HepG2 (cell line): ENCODE data around the gene COPS9. TPM values are rescaled to one million over a fixed set of nuclear protein-coding genes. Genes with fewer than 3 reads are reported as not detected.

Experiments
- ATAC-seq: fragments of 200-7000 bp; cut with Tn5 transposase; 3 replicates; pipeline ENCODE4 v1.9.1; 2020; ENCODE audit warnings: mild to moderate bottlenecking, moderate library complexity
- BruUV-seq: library from RNA; stranded (reverse); fragments of 400-500 nt; replicated peaks from 2 replicates; lab custom pipeline; 2021; lab: Mats Ljungman, UMichigan
- CTCF ChIA-PET: fragments of 300-600 bp; formaldehyde crosslinking; extraction: SDS; loops from one replicate; lab custom pipeline; 2021; ENCODE audit warnings: low total read pairs, inconsistent platforms, low intra/inter-chr PET ratio; lab: Yijun Ruan, JAX
- POLR2A ChIA-PET: fragments of 350-600 bp; sonication (Branson Sonifier 250); formaldehyde crosslinking; loops from one replicate; lab custom pipeline; 2020; ENCODE audit warnings: antibody characterized with exemption, inconsistent platforms; lab: Yijun Ruan, JAX
- DNase-seq: peaks from one replicate; pipeline ENCODE4 v3.0.0-alpha.2; 2015; ENCODE audit warnings: low spot score
- FAIRE-seq: peaks from 3 replicates; lab custom pipeline; 2011; peaks lifted over from hg19 to GRCh38; lab: Jason Lieb, UNC
- H2AFZ ChIP-seq: one replicate; pipeline ENCODE4 v1.6.1; 2011; ENCODE audit warnings: low read length, inconsistent platforms
- H3K27ac ChIP-seq: fragments of 300-600 bp; 3 replicates; pipeline ENCODE4 v1.8.0; 2011; ENCODE audit warnings: mixed run types, mild to moderate bottlenecking, mixed read lengths, low read length, inconsistent platforms; ENCODE audit not compliant: insufficient read depth; ENCODE audit errors: extremely low read length
- H3K27me3 ChIP-seq, 2 experiments: fragments of 200-600 bp in 1 of 2; 2 replicates in 1 of 2; 3 replicates in 1 of 2; pipeline versions ENCODE4 v1.6.0 to v1.8.0; 2011; ENCODE audit warnings: low read length in 2 of 2, mild to moderate bottlenecking in 2 of 2, moderate library complexity in 2 of 2, inconsistent platforms in 1 of 2; ENCODE audit not compliant: insufficient read depth in 2 of 2, control insufficient read depth in 1 of 2
- H3K36me3 ChIP-seq, 2 experiments: fragments of 200-600 bp in 1 of 2; replicated peaks in 1 of 2; 2 replicates in 1 of 2; 3 replicates in 1 of 2; pipeline versions ENCODE4 v1.5.1 to v1.8.0; 2011; ENCODE audit warnings: low read length in 2 of 2, inconsistent platforms in 1 of 2; ENCODE audit not compliant: insufficient read depth in 2 of 2, control insufficient read depth in 1 of 2
- H3K4me1 ChIP-seq: 2 replicates; pipeline ENCODE4 v1.5.1; 2012; ENCODE audit warnings: low read length, inconsistent platforms; ENCODE audit not compliant: insufficient read depth
- H3K4me2 ChIP-seq: 2 replicates; pipeline ENCODE4 v1.6.0; 2011; ENCODE audit warnings: low read depth, low read length, inconsistent platforms
- H3K4me3 ChIP-seq, 3 experiments: fragments of 200-600 bp in 1 of 3; sonication (generic), shearing (Covaris generic) in 1 of 3; replicated peaks in 1 of 3; 2 replicates each; pipeline ENCODE4 v1.5.1; 2011 to 2016; ENCODE audit warnings: low read length in 3 of 3, inconsistent platforms in 2 of 3, low read depth in 2 of 3, mild to moderate bottlenecking in 2 of 3, control low read depth in 1 of 3, mixed read lengths in 1 of 3; ENCODE audit not compliant: insufficient read depth in 1 of 3
- H3K79me2 ChIP-seq: one replicate; pipeline ENCODE4 v1.6.1; 2011; ENCODE audit warnings: low read length, inconsistent platforms; ENCODE audit not compliant: insufficient read depth
- H3K9ac ChIP-seq: 2 replicates; pipeline ENCODE4 v1.6.0; 2011; ENCODE audit warnings: mild to moderate bottlenecking, low read depth, low read length, inconsistent platforms; ENCODE audit not compliant: insufficient read depth
- H3K9me3 ChIP-seq: 2 replicates; pipeline ENCODE4 v1.5.1; 2012; ENCODE audit warnings: mild to moderate bottlenecking, low read length
- H4K20me1 ChIP-seq: 2 replicates; pipeline ENCODE4 v1.6.0; 2011; ENCODE audit warnings: inconsistent platforms, mild to moderate bottlenecking, low read length, moderate library complexity; ENCODE audit not compliant: insufficient read depth
- HDAC6 ChIP-seq: fragments of 200-600 bp; sonication (generic); IDR thresholded peaks from 2 replicates; pipeline ENCODE4 v1.7.0; 2017; ENCODE audit warnings: mild to moderate bottlenecking, antibody characterized with exemption, low read length, low read depth
- HHEX ChIP-seq: IDR thresholded peaks from 2 replicates; pipeline ENCODE4 v1.6.1; 2016; ENCODE audit warnings: control low read depth
- KDM4B ChIP-seq: sonication (generic); formaldehyde crosslinking; IDR thresholded peaks from 2 replicates; pipeline ENCODE4 v1.4.0; 2020; ENCODE audit warnings: missing genetic modification reagents
- NPAS2 ChIP-seq: sonication (generic); formaldehyde crosslinking; IDR thresholded peaks from 2 replicates; pipeline ENCODE4 v1.8.0; 2022; ENCODE audit warnings: mild to moderate bottlenecking, missing genetic modification reagents, borderline replicate concordance
- ZNF354B ChIP-seq: sonication (generic); formaldehyde crosslinking; IDR thresholded peaks from 2 replicates; pipeline ENCODE4 v1.8.0; 2022; ENCODE audit warnings: mild to moderate bottlenecking, missing genetic modification reagents
- ZNF7 ChIP-seq: IDR thresholded peaks from 2 replicates; pipeline ENCODE4 v1.6.1; 2016; ENCODE audit warnings: missing biosample characterization, missing genetic modification reagents
- ZNF775 ChIP-seq: sonication (generic); formaldehyde crosslinking; IDR thresholded peaks from 2 replicates; pipeline ENCODE4 v1.4.0; 2020; ENCODE audit warnings: missing genetic modification reagents, mild to moderate bottlenecking, moderate library complexity, borderline replicate concordance
- ZSCAN25 ChIP-seq: sonication (generic); formaldehyde crosslinking; IDR thresholded peaks from 2 replicates; pipeline ENCODE4 v1.8.0; 2022; ENCODE audit warnings: mild to moderate bottlenecking, missing genetic modification reagents
- WGBS: methylation state at CpG from one replicate; pipeline ENCODE4 v1.1.6; 2017; ENCODE audit warnings: low lambda C conversion rate; 5-methylcytosine and 5-hydroxymethylcytosine counted together
- in situ Hi-C: cut with HindIII; loops from 2 replicates; pipeline ENCODE4 v1.10.0; 2017; ENCODE audit warnings: low pct_unique_long_range_greater_than_20kb; ENCODE audit not compliant: extremely low pct_ligation_motif_present
- intact Hi-C: fragments of 100-400 bp; cut with micrococcal nuclease; formaldehyde crosslinking; loops from one replicate; pipeline ENCODE4 v1.10.0; 2022; ENCODE audit not compliant: unreplicated experiment
- polyA plus RNA-seq, 8 experiments: library from polyadenylated mRNA; depleted of rRNA in 3 of 8; stranded (reverse) in 7 of 8; unstranded in 1 of 8; fragments of >200 nt; fragmentation: Illumina TruSeq in 4 of 8; extraction: Trizol in 4 of 8; gene quantifications; 2 replicates each; pipeline versions ENCODE4 v1.2.1 to v1.2.3, GENCODE V29; 2011 to 2016; ENCODE audit warnings: low read depth in 4 of 8, missing spikeins in 1 of 8, mixed read lengths in 1 of 8; ENCODE audit not compliant: insufficient read depth in 1 of 8
- total RNA-seq, 5 experiments: library from RNA; depleted of rRNA; stranded (reverse); fragments of >200 nt; fragmentation: Illumina TruSeq; extraction: Trizol; gene quantifications; 2 replicates each; pipeline ENCODE4 v1.2.3, GENCODE V29; 2016; ENCODE audit warnings: low read depth in 1 of 5
- TF ChIP-seq, protein P1 (sequence below): sonication (generic); formaldehyde crosslinking; IDR thresholded peaks from 2 replicates; pipeline ENCODE4 v1.9.0; 2022; ENCODE audit warnings: low read depth, missing genetic modification reagents
- TF ChIP-seq, protein P2 (sequence below): sonication (generic); formaldehyde crosslinking; IDR thresholded peaks from 2 replicates; pipeline ENCODE4 v1.4.0; 2020; ENCODE audit warnings: missing genetic modification reagents, borderline replicate concordance
- TF ChIP-seq, protein P3 (sequence below): sonication (generic); formaldehyde crosslinking; IDR thresholded peaks from 2 replicates; pipeline ENCODE4 v1.4.0; 2020; ENCODE audit warnings: missing genetic modification reagents

Gene COPS9
- total and polyA plus RNA-seq, 2 of the 13 experiments (the other 11 are each of a cell fraction or from before 2014, with no cell fraction given): 180 to 247 TPM

DNA sequence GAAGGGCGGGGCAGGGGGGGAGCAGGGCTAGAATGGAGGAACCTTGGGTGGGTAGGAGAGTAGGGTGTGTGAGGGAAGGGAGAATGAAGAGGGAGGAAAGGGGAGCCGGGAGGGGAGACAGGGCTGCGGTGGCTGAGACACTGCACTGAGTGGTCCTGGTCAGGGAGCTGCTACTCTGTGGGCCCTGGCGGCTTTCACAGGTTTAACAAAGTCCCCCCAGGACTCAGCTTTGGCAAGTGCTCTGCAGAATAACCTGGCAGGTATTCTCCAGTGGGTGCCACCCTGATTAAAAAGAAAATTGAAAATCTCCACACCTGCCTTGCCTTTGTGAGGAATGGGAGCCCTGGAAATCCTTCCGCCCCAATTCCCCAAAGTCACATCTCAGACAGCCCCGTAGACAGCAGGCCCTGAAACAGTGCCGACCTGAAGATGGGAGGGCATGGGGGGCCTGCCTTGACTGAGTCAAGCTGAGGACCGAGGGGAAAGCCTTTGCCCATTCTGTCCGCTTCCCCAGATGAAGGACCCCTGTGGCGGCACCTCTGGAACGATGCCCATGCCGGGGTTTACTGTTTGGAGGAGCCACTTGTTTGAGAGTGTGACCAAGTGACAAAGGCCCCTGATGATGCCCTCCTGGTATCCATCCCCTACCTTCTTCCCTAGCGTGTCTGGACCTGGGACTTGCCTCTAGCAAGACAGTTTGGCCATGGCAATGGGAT is 47.9 kb upstream of the COPS9 start:
- H3K36me3 ChIP-seq: no peaks in the 10 kb centered on the region
- no peaks in the 10 kb centered on the region for H3K79me2 ChIP-seq
- FAIRE-seq (no peak), DNase-seq (no peak), ATAC-seq (no peak)
- no TSS peak for BruUV-seq
- no peak for TF ChIP-seq ZNF354B (CRISPR knock-in tag)
- TF ChIP-seq NPAS2: no peak
- TF ChIP-seq, protein P1, sequence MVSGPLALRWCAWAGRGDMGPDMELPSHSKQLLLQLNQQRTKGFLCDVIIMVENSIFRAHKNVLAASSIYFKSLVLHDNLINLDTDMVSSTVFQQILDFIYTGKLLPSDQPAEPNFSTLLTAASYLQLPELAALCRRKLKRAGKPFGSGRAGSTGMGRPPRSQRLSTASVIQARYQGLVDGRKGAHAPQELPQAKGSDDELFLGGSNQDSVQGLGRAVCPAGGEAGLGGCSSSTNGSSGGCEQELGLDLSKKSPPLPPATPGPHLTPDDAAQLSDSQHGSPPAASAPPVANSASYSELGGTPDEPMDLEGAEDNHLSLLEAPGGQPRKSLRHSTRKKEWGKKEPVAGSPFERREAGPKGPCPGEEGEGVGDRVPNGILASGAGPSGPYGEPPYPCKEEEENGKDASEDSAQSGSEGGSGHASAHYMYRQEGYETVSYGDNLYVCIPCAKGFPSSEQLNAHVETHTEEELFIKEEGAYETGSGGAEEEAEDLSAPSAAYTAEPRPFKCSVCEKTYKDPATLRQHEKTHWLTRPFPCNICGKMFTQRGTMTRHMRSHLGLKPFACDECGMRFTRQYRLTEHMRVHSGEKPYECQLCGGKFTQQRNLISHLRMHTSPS (CRISPR knock-in tag): no peak
- TF ChIP-seq, protein P2, sequence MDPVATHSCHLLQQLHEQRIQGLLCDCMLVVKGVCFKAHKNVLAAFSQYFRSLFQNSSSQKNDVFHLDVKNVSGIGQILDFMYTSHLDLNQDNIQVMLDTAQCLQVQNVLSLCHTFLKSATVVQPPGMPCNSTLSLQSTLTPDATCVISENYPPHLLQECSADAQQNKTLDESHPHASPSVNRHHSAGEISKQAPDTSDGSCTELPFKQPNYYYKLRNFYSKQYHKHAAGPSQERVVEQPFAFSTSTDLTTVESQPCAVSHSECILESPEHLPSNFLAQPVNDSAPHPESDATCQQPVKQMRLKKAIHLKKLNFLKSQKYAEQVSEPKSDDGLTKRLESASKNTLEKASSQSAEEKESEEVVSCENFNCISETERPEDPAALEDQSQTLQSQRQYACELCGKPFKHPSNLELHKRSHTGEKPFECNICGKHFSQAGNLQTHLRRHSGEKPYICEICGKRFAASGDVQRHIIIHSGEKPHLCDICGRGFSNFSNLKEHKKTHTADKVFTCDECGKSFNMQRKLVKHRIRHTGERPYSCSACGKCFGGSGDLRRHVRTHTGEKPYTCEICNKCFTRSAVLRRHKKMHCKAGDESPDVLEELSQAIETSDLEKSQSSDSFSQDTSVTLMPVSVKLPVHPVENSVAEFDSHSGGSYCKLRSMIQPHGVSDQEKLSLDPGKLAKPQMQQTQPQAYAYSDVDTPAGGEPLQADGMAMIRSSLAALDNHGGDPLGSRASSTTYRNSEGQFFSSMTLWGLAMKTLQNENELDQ: no peak
- TF ChIP-seq HHEX (CRISPR knock-in tag): no peak
- TF ChIP-seq, protein P3, sequence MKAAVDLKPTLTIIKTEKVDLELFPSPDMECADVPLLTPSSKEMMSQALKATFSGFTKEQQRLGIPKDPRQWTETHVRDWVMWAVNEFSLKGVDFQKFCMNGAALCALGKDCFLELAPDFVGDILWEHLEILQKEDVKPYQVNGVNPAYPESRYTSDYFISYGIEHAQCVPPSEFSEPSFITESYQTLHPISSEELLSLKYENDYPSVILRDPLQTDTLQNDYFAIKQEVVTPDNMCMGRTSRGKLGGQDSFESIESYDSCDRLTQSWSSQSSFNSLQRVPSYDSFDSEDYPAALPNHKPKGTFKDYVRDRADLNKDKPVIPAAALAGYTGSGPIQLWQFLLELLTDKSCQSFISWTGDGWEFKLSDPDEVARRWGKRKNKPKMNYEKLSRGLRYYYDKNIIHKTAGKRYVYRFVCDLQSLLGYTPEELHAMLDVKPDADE (CRISPR knock-in tag): no peak
- TF ChIP-seq ZSCAN25 (CRISPR knock-in tag): no peak
- TF ChIP-seq ZNF775 (CRISPR knock-in tag): no peak
- TF ChIP-seq ZNF7 (CRISPR knock-in tag): no peak
- no peak for TF ChIP-seq KDM4B (CRISPR knock-in tag)
- TF ChIP-seq HDAC6: no peak
- H4K20me1 ChIP-seq: no peaks in the 10 kb centered on the region
- H3K4me1 ChIP-seq: no peaks in the 10 kb centered on the region
- no peak overlapping the region for H3K9ac ChIP-seq
- H3K9me3 ChIP-seq: no peaks in the 10 kb centered on the region
- in situ Hi-C loops (no loop called here), intact Hi-C loops (no loop called here)
- H2AFZ ChIP-seq: no peak overlapping the region
- ChIA-PET POLR2A (no interaction called here), CTCF (no interaction called here)
- H3K27ac ChIP-seq: no peak overlapping the region
- no peak overlapping the region for H3K4me2 ChIP-seq
- WGBS: 21% methylated on average over 10 of the region's 13 CpGs
- peaks cover 6 to 82% of the 10 kb centered on the region in 2 experiments; a peak in 4 of 5 replicates for H3K27me3 ChIP-seq
- no peak overlapping the region for H3K4me3 ChIP-seq
